K562 (cell line): Measurements from ENCODE around the gene CDT1. TPM values are rescaled to one million over a fixed set of nuclear protein-coding genes. Genes with fewer than 3 reads are reported as not detected.

Source experiments
- CCNT2 ChIP-seq: IDR thresholded peaks from 2 replicates; pipeline ENCODE4 v1.6.1; 2011; ENCODE audit warnings: borderline replicate concordance, low read depth, mild to moderate bottlenecking, moderate library complexity, mixed read lengths, low read length; ENCODE audit not compliant: insufficient read length; ENCODE audit errors: extremely low read depth
- ESRRA ChIP-seq: fragments of 450-650 bp; IDR thresholded peaks from 2 replicates; pipeline ENCODE4 v1.6.1; 2014; ENCODE audit warnings: low read depth, mild to moderate bottlenecking, moderate library complexity, borderline replicate concordance
- GTF2E2 ChIP-seq: fragments of 200-800 bp; sonication (Bioruptor generic); IDR thresholded peaks from 2 replicates; pipeline ENCODE4 v1.6.1; 2016; ENCODE audit warnings: missing genetic modification characterization, missing compliant biosample characterization
- HNRNPH1 ChIP-seq: fragments of 200-400 bp; formaldehyde crosslinking; optimal IDR thresholded peaks from 2 replicates; pipeline ENCODE3; 2017; ENCODE audit warnings: low read depth, mild to moderate bottlenecking, low read length, moderate library complexity
- NR2C1 ChIP-seq, 2 experiments: fragments of 450-650 bp; IDR thresholded peaks; 2 replicates each; pipeline ENCODE4 v1.6.1; 2017; ENCODE audit warnings: mild to moderate bottlenecking in 2 of 2, antibody characterized with exemption in 1 of 2, inconsistent platforms in 1 of 2, missing compliant biosample characterization in 1 of 2, missing genetic modification characterization in 1 of 2
- RBBP5 ChIP-seq: fragments of 200-600 bp; sonication (generic); IDR thresholded peaks from 2 replicates; pipeline ENCODE4 v1.6.1; 2012; ENCODE audit warnings: borderline replicate concordance, mild to moderate bottlenecking, low read length, control low read depth, inconsistent platforms; ENCODE audit not compliant: insufficient read depth, poor library complexity, severe bottlenecking
- ZBTB40 ChIP-seq, 2 experiments: fragments of 450-650 bp in 1 of 2; sonication (generic) in 1 of 2; formaldehyde crosslinking in 1 of 2; IDR thresholded peaks; 2 replicates each; pipeline versions ENCODE4 v1.7.1 to v1.9.0; 2016 to 2022; ENCODE audit warnings: inconsistent platforms in 1 of 2, mild to moderate bottlenecking in 1 of 2, missing genetic modification reagents in 1 of 2
- ZNF143 ChIP-seq: sonication (generic); formaldehyde crosslinking; IDR thresholded peaks from 2 replicates; pipeline ENCODE4 v1.9.0; 2022; ENCODE audit warnings: mild to moderate bottlenecking, missing genetic modification reagents
- ZNF282 ChIP-seq: sonication (generic); formaldehyde crosslinking; IDR thresholded peaks from 2 replicates; pipeline ENCODE4 v1.8.1; 2023; ENCODE audit warnings: missing genetic modification reagents
- polyA plus RNA-seq, 8 experiments: library from polyadenylated mRNA; depleted of rRNA in 4 of 8; stranded (reverse) in 5 of 8; unstranded in 3 of 8; fragments of >200 nt; fragmentation: Nextera tagmentation in 2 of 8; fragmentation: Illumina TruSeq in 1 of 8; extraction: Ambion mirVana in 2 of 8; extraction: Trizol in 1 of 8; gene quantifications; 2 replicates each; pipeline versions ENCODE4 v1.2.1 to v1.2.3, GENCODE V29; 2011 to 2014; ENCODE audit warnings: inconsistent platforms in 1 of 8, missing spikeins in 1 of 8
- total RNA-seq, 7 experiments: library from RNA; depleted of rRNA in 6 of 7; stranded (reverse); fragments of >200 nt in 6 of 7; fragmentation: Illumina TruSeq in 2 of 7; extraction: Trizol in 2 of 7; gene quantifications; 2 replicates each; pipeline versions ENCODE4 v1.2.1 to v1.2.3, GENCODE V29; 2011 to 2021; ENCODE audit warnings: low replicate concordance in 1 of 7
- TF ChIP-seq, protein P1 (sequence below): sonication (generic); formaldehyde crosslinking; IDR thresholded peaks from 2 replicates; pipeline ENCODE4 v1.8.1; 2023; ENCODE audit warnings: mild to moderate bottlenecking, missing genetic modification reagents
- TF ChIP-seq, protein P2 (sequence below): fragments of 250-450 bp; sonication (Bioruptor Pico); IDR thresholded peaks from 2 replicates; pipeline ENCODE4 v1.9.0; 2021; ENCODE audit warnings: mild to moderate bottlenecking, inconsistent platforms

The CDT1 gene
- total and polyA plus RNA-seq, 9 of the 15 experiments (the other 6 are each of a cell fraction or from before 2014, with no cell fraction given), result 0.92 to 178 (median 14.2) TPM

GRCh38 chr16:88803264-88803987 lies at the start of gene CDT1 (continued):
- TF ChIP-seq HNRNPH1 (no peak), ESRRA (0 out of 2 replicates have a peak, but pooled peaks have one; percentile 36), ZBTB40 (IDR thresholded peaks at IDR 0.05) (peak; percentile 30; the same call in 1 of the 2 replicates), ZBTB40 (CRISPR knock-in tag; IDR thresholded peaks at IDR 0.05) (no peak), CCNT2 (peak; percentile 69), ZNF143 (CRISPR knock-in tag) (no peak), RBBP5 (no peak), GTF2E2 (tag) (peak; percentile 30; the same call in 1 of the 2 replicates), ZNF282 (no peak), NR2C1 (IDR thresholded peaks at IDR 0.05) (no peak), NR2C1 (tag; IDR thresholded peaks at IDR 0.05) (no peak)
- TF ChIP-seq, protein P1, sequence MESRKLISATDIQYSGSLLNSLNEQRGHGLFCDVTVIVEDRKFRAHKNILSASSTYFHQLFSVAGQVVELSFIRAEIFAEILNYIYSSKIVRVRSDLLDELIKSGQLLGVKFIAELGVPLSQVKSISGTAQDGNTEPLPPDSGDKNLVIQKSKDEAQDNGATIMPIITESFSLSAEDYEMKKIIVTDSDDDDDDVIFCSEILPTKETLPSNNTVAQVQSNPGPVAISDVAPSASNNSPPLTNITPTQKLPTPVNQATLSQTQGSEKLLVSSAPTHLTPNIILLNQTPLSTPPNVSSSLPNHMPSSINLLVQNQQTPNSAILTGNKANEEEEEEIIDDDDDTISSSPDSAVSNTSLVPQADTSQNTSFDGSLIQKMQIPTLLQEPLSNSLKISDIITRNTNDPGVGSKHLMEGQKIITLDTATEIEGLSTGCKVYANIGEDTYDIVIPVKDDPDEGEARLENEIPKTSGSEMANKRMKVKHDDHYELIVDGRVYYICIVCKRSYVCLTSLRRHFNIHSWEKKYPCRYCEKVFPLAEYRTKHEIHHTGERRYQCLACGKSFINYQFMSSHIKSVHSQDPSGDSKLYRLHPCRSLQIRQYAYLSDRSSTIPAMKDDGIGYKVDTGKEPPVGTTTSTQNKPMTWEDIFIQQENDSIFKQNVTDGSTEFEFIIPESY (CRISPR knock-in tag), result peak; percentile 57
- TF ChIP-seq, protein P2, sequence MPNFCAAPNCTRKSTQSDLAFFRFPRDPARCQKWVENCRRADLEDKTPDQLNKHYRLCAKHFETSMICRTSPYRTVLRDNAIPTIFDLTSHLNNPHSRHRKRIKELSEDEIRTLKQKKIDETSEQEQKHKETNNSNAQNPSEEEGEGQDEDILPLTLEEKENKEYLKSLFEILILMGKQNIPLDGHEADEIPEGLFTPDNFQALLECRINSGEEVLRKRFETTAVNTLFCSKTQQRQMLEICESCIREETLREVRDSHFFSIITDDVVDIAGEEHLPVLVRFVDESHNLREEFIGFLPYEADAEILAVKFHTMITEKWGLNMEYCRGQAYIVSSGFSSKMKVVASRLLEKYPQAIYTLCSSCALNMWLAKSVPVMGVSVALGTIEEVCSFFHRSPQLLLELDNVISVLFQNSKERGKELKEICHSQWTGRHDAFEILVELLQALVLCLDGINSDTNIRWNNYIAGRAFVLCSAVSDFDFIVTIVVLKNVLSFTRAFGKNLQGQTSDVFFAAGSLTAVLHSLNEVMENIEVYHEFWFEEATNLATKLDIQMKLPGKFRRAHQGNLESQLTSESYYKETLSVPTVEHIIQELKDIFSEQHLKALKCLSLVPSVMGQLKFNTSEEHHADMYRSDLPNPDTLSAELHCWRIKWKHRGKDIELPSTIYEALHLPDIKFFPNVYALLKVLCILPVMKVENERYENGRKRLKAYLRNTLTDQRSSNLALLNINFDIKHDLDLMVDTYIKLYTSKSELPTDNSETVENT, result peak; percentile 86
